Neural progenitor cell (in vitro differentiated cells): ENCODE data around the gene ERBB4. TPM values are rescaled to one million over a fixed set of nuclear protein-coding genes. Genes with fewer than 3 reads are reported as not detected.

Experiments
- DNase-seq: peaks from one replicate; pipeline ENCODE4 v3.0.0-alpha.2; 2016; ENCODE audit warnings: low spot score
- H2AFZ ChIP-seq: fragments of 200-600 bp; sonication (generic); replicated peaks from 2 replicates; pipeline ENCODE4 v1.6.1; 2016; ENCODE audit warnings: antibody characterized with exemption
- H3F3A ChIP-seq: fragments of 200-600 bp; sonication (generic); 2 replicates; pipeline ENCODE4 v1.6.1; 2016; ENCODE audit warnings: antibody characterized with exemption, low read depth
- H3K27ac ChIP-seq: fragments of 200-600 bp; sonication (generic); 2 replicates; pipeline ENCODE4 v1.5.1; 2016; ENCODE audit warnings: mild to moderate bottlenecking
- H3K27me3 ChIP-seq: fragments of 200-600 bp; sonication (generic); 2 replicates; pipeline ENCODE4 v1.6.1; 2016; ENCODE audit warnings: mild to moderate bottlenecking, moderate library complexity
- H3K36me3 ChIP-seq: fragments of 200-600 bp; sonication (generic); 2 replicates; pipeline ENCODE4 v1.5.1; 2016
- H3K4me1 ChIP-seq: fragments of 200-600 bp; sonication (generic); 2 replicates; pipeline ENCODE4 v1.6.1; 2016; ENCODE audit warnings: mixed run types
- H3K4me2 ChIP-seq: fragments of 200-600 bp; sonication (generic); 2 replicates; pipeline ENCODE4 v1.6.1; 2016
- H3K4me3 ChIP-seq: fragments of 200-600 bp; sonication (generic); 2 replicates; pipeline ENCODE4 v1.5.1; 2016
- H3K79me2 ChIP-seq: fragments of 200-600 bp; sonication (generic); 2 replicates; pipeline ENCODE4 v1.6.1; 2016; ENCODE audit warnings: low read depth
- H3K9ac ChIP-seq: fragments of 200-600 bp; sonication (generic); 2 replicates; pipeline ENCODE4 v1.6.1; 2016
- H3K9me3 ChIP-seq: fragments of 200-600 bp; sonication (generic); 2 replicates; pipeline ENCODE4 v1.5.1; 2016; ENCODE audit warnings: low read depth
- H4K20me1 ChIP-seq: fragments of 200-600 bp; sonication (generic); 2 replicates; pipeline ENCODE4 v1.6.1; 2016; ENCODE audit warnings: low read depth
- H3K27ac Mint-ChIP-seq: 3 replicates; pipeline ENCODE4 v1.8.0; 2021; ENCODE audit warnings: mixed read lengths
- H3K27me3 Mint-ChIP-seq: 2 replicates; pipeline ENCODE4 v1.8.0; 2022; ENCODE audit warnings: low read depth, mild to moderate bottlenecking, inconsistent platforms, moderate library complexity, mixed read lengths; ENCODE audit not compliant: insufficient read depth
- H3K36me3 Mint-ChIP-seq: 3 replicates; pipeline ENCODE4 v1.8.0; 2021; ENCODE audit warnings: mixed read lengths
- H3K4me1 Mint-ChIP-seq: 3 replicates; pipeline ENCODE4 v1.8.0; 2021; ENCODE audit warnings: mixed read lengths
- H3K4me3 Mint-ChIP-seq: 3 replicates; pipeline ENCODE4 v1.8.0; 2021; ENCODE audit warnings: mild to moderate bottlenecking, moderate library complexity, mixed read lengths
- H3K9me3 Mint-ChIP-seq: 3 replicates; pipeline ENCODE4 v1.8.0; 2020; ENCODE audit warnings: mixed read lengths
- EZH2 ChIP-seq: fragments of 200-600 bp; sonication (generic); IDR thresholded peaks from 2 replicates; pipeline ENCODE4 v1.6.1; 2017; ENCODE audit warnings: antibody characterized with exemption, mild to moderate bottlenecking, moderate library complexity
- EZH2phosphoT487 ChIP-seq: fragments of 200-600 bp; sonication (generic); IDR thresholded peaks from 2 replicates; pipeline ENCODE4 v1.6.1; 2017; ENCODE audit warnings: antibody characterized with exemption
- total RNA-seq: library from RNA; depleted of rRNA; stranded (reverse); fragments of >200 nt; gene quantifications from 2 replicates; pipeline ENCODE4 v1.2.3, GENCODE V29; 2015; ENCODE audit warnings: low replicate concordance
- TF ChIP-seq, protein P1 (sequence below): fragments of 200-600 bp; sonication (generic); IDR thresholded peaks from 2 replicates; pipeline ENCODE4 v1.5.1; 2017; ENCODE audit warnings: antibody characterized with exemption, mild to moderate bottlenecking

The ERBB4 gene
- total RNA-seq, 1 donor from 2014 or later: 1.5 TPM

DNA sequence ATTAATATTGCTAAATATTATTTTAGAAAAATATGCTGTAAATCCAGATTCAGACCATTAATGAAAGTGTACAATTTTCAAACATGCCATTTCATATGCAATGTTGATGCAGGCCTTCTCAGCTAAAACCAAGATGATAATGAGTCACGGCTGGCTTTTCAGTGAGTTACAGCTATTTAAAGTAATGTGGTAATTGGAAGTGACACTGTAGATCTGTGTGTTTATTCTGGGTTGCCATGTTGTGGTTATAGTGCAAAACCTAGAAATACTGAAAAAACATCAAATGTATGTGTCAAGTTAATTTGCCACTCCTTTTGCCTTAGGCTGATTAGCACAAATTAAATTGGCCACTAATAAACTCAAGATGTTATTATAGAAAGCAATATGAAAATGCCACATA lies 506.6 kb downstream of the ERBB4 start:
- Histone ChIP-seq H3K9ac (no peak overlapping the region), H2AFZ (no peak overlapping the region), H3K4me3 (no peak overlapping the region), H3K4me1 (no peaks in the 10 kb centered on the region), H3K27me3 (no peaks in the 10 kb centered on the region), H3K27ac (no peak overlapping the region), H3F3A (no peaks in the 10 kb centered on the region), H3K4me2 (no peak overlapping the region), H3K9me3 (no peaks in the 10 kb centered on the region), H3K36me3 (no peaks in the 10 kb centered on the region), H4K20me1 (no peaks in the 10 kb centered on the region), H3K79me2 (no peaks in the 10 kb centered on the region)
- Mint-ChIP-seq H3K27me3 (no peaks in the 10 kb centered on the region), H3K9me3 (no peaks in the 10 kb centered on the region), H3K36me3 (no peaks in the 10 kb centered on the region), H3K4me1 (peaks cover 37% of the 10 kb centered on the region), H3K4me3 (no peak overlapping the region), H3K27ac (no peak overlapping the region)
- TF ChIP-seq, protein P1, sequence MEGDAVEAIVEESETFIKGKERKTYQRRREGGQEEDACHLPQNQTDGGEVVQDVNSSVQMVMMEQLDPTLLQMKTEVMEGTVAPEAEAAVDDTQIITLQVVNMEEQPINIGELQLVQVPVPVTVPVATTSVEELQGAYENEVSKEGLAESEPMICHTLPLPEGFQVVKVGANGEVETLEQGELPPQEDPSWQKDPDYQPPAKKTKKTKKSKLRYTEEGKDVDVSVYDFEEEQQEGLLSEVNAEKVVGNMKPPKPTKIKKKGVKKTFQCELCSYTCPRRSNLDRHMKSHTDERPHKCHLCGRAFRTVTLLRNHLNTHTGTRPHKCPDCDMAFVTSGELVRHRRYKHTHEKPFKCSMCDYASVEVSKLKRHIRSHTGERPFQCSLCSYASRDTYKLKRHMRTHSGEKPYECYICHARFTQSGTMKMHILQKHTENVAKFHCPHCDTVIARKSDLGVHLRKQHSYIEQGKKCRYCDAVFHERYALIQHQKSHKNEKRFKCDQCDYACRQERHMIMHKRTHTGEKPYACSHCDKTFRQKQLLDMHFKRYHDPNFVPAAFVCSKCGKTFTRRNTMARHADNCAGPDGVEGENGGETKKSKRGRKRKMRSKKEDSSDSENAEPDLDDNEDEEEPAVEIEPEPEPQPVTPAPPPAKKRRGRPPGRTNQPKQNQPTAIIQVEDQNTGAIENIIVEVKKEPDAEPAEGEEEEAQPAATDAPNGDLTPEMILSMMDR: no peak
- no peak for TF ChIP-seq EZH2phosphoT487
- DNase-seq: no peak

DNA sequence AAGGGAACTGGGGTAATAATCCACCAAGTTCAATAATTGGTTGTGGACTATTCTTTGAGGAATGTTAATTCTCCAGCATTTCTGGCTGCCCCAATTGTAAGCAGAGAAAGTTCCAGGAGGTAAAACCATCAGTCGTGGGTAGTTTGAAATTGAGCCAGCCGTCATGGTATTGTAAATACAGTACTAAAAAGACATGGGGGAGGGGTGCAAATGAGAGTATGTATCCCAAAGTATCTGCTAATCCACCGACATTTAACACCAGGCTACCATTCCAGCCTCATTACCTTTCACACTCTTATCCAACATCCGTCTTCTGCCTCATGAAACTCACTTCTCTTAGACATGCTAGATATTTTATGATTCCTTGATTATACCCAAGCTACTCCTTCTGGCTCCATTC lies 507.9 kb downstream of the ERBB4 start:
- DNase-seq: no peak
- no peak overlapping the region for H3K4me2 ChIP-seq
- H3F3A ChIP-seq: no peaks in the 10 kb centered on the region
- H3K79me2 ChIP-seq: no peaks in the 10 kb centered on the region
- Mint-ChIP-seq H3K4me3 (no peak overlapping the region), H3K27ac (peak overlapping the region; percentile 4), H3K9me3 (no peaks in the 10 kb centered on the region), H3K36me3 (no peaks in the 10 kb centered on the region), H3K4me1 (peaks cover 35% of the 10 kb centered on the region), H3K27me3 (no peaks in the 10 kb centered on the region)
- no peaks in the 10 kb centered on the region for H3K4me1 ChIP-seq
- no peak overlapping the region for H2AFZ ChIP-seq
- no peaks in the 10 kb centered on the region for H3K27me3 ChIP-seq
- no peaks in the 10 kb centered on the region for H4K20me1 ChIP-seq
- no peaks in the 10 kb centered on the region for H3K36me3 ChIP-seq
- H3K9me3 ChIP-seq: no peaks in the 10 kb centered on the region
- H3K27ac ChIP-seq: no peak overlapping the region
- TF ChIP-seq, protein P1: no peak
- TF ChIP-seq EZH2phosphoT487 (no peak), EZH2 (no peak)
- H3K4me3 ChIP-seq: no peak overlapping the region
- no peak overlapping the region for H3K9ac ChIP-seq

DNA sequence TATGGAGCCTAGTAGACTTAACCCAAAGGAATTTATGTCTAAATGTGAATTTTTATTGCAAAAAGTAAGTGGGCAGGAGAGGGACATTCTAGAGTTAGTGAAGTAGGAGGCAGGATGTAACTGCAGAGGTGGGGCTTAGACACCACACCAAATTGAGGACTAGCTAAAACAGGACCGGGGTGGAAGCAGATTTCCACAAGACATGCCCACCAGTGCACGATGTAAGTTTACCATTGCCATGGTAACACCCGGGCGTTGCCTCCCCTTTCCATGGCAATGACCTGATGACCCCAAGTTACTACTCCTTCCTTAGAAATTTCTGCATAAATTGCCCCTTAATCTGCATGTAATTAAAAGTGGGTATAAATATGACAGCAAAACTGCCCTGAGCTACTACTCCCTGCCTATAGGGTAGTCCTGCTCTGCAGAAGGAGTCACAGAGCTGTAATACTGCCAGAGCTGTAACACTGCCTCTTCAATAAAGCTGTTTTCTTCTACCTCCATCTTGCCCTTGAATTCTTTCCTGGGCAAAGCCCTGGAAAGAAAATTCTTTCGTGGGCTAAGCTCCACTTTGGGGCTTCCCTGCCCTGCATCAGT lies 509.7 kb downstream of the ERBB4 start:
- Mint-ChIP-seq H3K9me3 (no peaks in the 10 kb centered on the region), H3K4me3 (no peak overlapping the region), H3K27ac (peak overlapping the region; percentile 26), H3K27me3 (no peaks in the 10 kb centered on the region), H3K4me1 (peaks cover 50% of the 10 kb centered on the region), H3K36me3 (no peaks in the 10 kb centered on the region)
- no peak overlapping the region for H3K4me2 ChIP-seq
- TF ChIP-seq EZH2phosphoT487: no peak
- TF ChIP-seq, protein P1: no peak
- TF ChIP-seq EZH2: no peak
- H3K4me1 ChIP-seq: peaks cover 9% of the 10 kb centered on the region
- no peaks in the 10 kb centered on the region for H3K9me3 ChIP-seq
- no peak for DNase-seq
- H3K27ac ChIP-seq: no peak overlapping the region
- H3K79me2 ChIP-seq: no peaks in the 10 kb centered on the region
- H4K20me1 ChIP-seq: no peaks in the 10 kb centered on the region
- no peak overlapping the region for H2AFZ ChIP-seq
- H3F3A ChIP-seq: no peaks in the 10 kb centered on the region
- no peaks in the 10 kb centered on the region for H3K27me3 ChIP-seq
- no peak overlapping the region for H3K9ac ChIP-seq
- no peak overlapping the region for H3K4me3 ChIP-seq
- H3K36me3 ChIP-seq: no peaks in the 10 kb centered on the region
